HepG2 (cell line): ENCODE data around the gene RNF149. TPM values are rescaled to one million over a fixed set of nuclear protein-coding genes. Genes with fewer than 3 reads are reported as not detected.

ENCODE experiments used
- AKAP8 ChIP-seq: sonication (generic); formaldehyde crosslinking; IDR thresholded peaks from 2 replicates; pipeline ENCODE4 v1.5.1; 2020; ENCODE audit warnings: mild to moderate bottlenecking, missing genetic modification reagents
- KAT2B ChIP-seq: fragments of 150-350 bp; IDR thresholded peaks from 2 replicates; pipeline ENCODE4 v1.6.1; 2014; ENCODE audit warnings: low read depth, low read length, borderline replicate concordance
- LCORL ChIP-seq, 2 experiments: fragments of 450-650 bp in 1 of 2; sonication (generic) in 1 of 2; formaldehyde crosslinking in 1 of 2; IDR thresholded peaks; 2 replicates each; pipeline versions ENCODE4 v1.5.0 to v1.6.1; 2017 to 2020; ENCODE audit warnings: antibody characterized with exemption in 1 of 2, missing genetic modification reagents in 1 of 2
- MAFK ChIP-seq, 2 experiments: IDR thresholded peaks in 1 of 2; conservative IDR thresholded peaks in 1 of 2; 2 replicates each; pipeline ENCODE4 v1.6.1; 2011; ENCODE audit warnings: improper control_type of control experiment in 2 of 2, low read length in 2 of 2
- MEIS2 ChIP-seq: sonication (generic); formaldehyde crosslinking; IDR thresholded peaks from 2 replicates; pipeline ENCODE4 v1.9.0; 2021; ENCODE audit warnings: mild to moderate bottlenecking, missing genetic modification reagents
- MYC ChIP-seq: sonication (generic); formaldehyde crosslinking; IDR thresholded peaks from 2 replicates; pipeline ENCODE4 v1.9.0; 2021; ENCODE audit warnings: missing genetic modification reagents, borderline replicate concordance
- NFE2L1 ChIP-seq: sonication (generic); formaldehyde crosslinking; IDR thresholded peaks from 2 replicates; pipeline ENCODE4 v1.4.0; 2020; ENCODE audit warnings: missing genetic modification reagents, mild to moderate bottlenecking, borderline replicate concordance
- NFIC ChIP-seq: IDR thresholded peaks from 2 replicates; pipeline ENCODE4 v1.6.1; 2012; ENCODE audit warnings: mild to moderate bottlenecking, low read length, inconsistent platforms
- PATZ1 ChIP-seq: sonication (generic); formaldehyde crosslinking; IDR thresholded peaks from 2 replicates; pipeline ENCODE4 v1.4.0; 2020; ENCODE audit warnings: missing genetic modification reagents
- RFX1 ChIP-seq: fragments of 450-650 bp; IDR thresholded peaks from 2 replicates; pipeline ENCODE4 v1.6.1; 2017
- SCMH1 ChIP-seq: sonication (generic); formaldehyde crosslinking; IDR thresholded peaks from 2 replicates; pipeline ENCODE4 v1.9.0; 2021; ENCODE audit warnings: missing genetic modification reagents, mild to moderate bottlenecking, borderline replicate concordance
- SOX6 ChIP-seq, 2 experiments: fragments of 450-650 bp in 1 of 2; sonication (generic) in 1 of 2; formaldehyde crosslinking in 1 of 2; IDR thresholded peaks; 2 replicates each; pipeline versions ENCODE4 v1.4.0 to v1.6.1; 2017 to 2020; ENCODE audit warnings: antibody characterized with exemption in 1 of 2, mild to moderate bottlenecking in 1 of 2, missing genetic modification reagents in 1 of 2
- XBP1 ChIP-seq: sonication (generic); formaldehyde crosslinking; IDR thresholded peaks from 2 replicates; pipeline ENCODE4 v1.5.0; 2020; ENCODE audit warnings: missing genetic modification reagents
- ZNF350 ChIP-seq: sonication (generic); formaldehyde crosslinking; IDR thresholded peaks from 2 replicates; pipeline ENCODE4 v1.4.0; 2020; ENCODE audit warnings: mild to moderate bottlenecking, low read depth, missing genetic modification reagents, borderline replicate concordance
- ZNF44 ChIP-seq: sonication (generic); formaldehyde crosslinking; IDR thresholded peaks from 2 replicates; pipeline ENCODE4 v1.5.1; 2020; ENCODE audit warnings: mild to moderate bottlenecking, missing genetic modification reagents
- ZNF530 ChIP-seq: sonication (generic); formaldehyde crosslinking; IDR thresholded peaks from 2 replicates; pipeline ENCODE4 v1.5.0; 2020; ENCODE audit warnings: low read depth, mild to moderate bottlenecking, missing genetic modification reagents
- ZNF678 ChIP-seq: sonication (generic); formaldehyde crosslinking; IDR thresholded peaks from 2 replicates; pipeline ENCODE4 v1.4.0; 2020; ENCODE audit warnings: mild to moderate bottlenecking, missing genetic modification reagents
- ZNF777 ChIP-seq: sonication (generic); formaldehyde crosslinking; IDR thresholded peaks from 2 replicates; pipeline ENCODE4 v1.4.0; 2020; ENCODE audit warnings: missing genetic modification reagents
- ZNF790 ChIP-seq: sonication (generic); formaldehyde crosslinking; IDR thresholded peaks from 2 replicates; pipeline ENCODE4 v1.8.0; 2022; ENCODE audit warnings: missing genetic modification reagents, mild to moderate bottlenecking, borderline replicate concordance
- polyA plus RNA-seq, 8 experiments: library from polyadenylated mRNA; depleted of rRNA in 3 of 8; stranded (reverse) in 7 of 8; unstranded in 1 of 8; fragments of >200 nt; fragmentation: Illumina TruSeq in 4 of 8; extraction: Trizol in 4 of 8; gene quantifications; 2 replicates each; pipeline versions ENCODE4 v1.2.1 to v1.2.3, GENCODE V29; 2011 to 2016; ENCODE audit warnings: low read depth in 4 of 8, missing spikeins in 1 of 8, mixed read lengths in 1 of 8; ENCODE audit not compliant: insufficient read depth in 1 of 8
- total RNA-seq, 5 experiments: library from RNA; depleted of rRNA; stranded (reverse); fragments of >200 nt; fragmentation: Illumina TruSeq; extraction: Trizol; gene quantifications; 2 replicates each; pipeline ENCODE4 v1.2.3, GENCODE V29; 2016; ENCODE audit warnings: low read depth in 1 of 5
- TF ChIP-seq, protein P1 (sequence below): IDR thresholded peaks from 2 replicates; pipeline ENCODE4 v1.4.0; 2020; ENCODE audit warnings: mild to moderate bottlenecking, missing genetic modification reagents
- TF ChIP-seq, protein P2 (sequence below): IDR thresholded peaks from 2 replicates; pipeline ENCODE4 v1.6.1; 2016
- TF ChIP-seq, protein P3 (sequence below): sonication (generic); formaldehyde crosslinking; IDR thresholded peaks from 2 replicates; pipeline ENCODE4 v1.5.0; 2020; ENCODE audit warnings: missing genetic modification reagents

RNF149 gene
- total and polyA plus RNA-seq, 2 of the 13 experiments (the other 11 are each of a cell fraction or from before 2014, with no cell fraction given), result 87.6 to 109 TPM

DNA sequence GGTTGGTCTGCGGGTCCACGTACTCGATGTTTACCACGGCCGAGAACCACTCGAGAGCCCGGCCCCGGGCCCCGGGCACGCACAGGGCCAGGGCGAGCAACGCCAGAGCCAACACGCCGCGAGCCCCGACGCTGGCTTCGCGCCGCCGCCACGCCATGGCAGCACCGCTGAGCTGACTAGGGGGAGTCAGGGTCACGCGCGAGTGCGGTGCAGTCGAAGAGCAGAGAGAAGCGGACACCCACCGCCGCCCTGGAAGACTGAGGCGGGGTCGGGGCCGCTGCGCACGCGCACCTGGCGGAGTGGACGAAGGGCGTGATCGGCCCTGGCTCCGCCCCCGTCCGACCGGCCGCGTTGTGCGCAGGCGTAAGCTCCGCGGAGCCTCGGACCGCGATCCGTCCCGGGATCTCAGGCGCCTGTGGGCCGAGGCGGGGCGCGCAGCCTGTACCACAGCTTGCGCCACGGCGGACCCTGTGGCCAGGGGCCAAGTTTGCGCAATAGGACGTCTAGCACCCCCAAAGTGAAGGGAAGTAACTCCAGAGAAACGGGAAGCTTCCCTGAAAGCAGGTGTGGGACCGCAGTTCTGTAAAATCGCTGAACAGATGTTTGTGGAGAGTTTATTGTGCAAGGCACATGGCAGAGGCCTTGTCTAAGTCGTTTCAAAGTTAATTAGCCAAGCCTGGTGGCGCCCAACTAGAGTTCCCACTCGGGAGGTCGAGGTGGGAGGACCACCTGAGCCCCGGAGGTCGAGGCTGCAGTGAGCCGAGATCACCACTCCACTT is at the start of gene RNF149 (continued):
- peak; percentile 44; the same call in 1 of the 2 replicates for TF ChIP-seq LCORL (IDR thresholded peaks at IDR 0.05)
- peak; percentile 92 for TF ChIP-seq LCORL (CRISPR knock-in tag; IDR thresholded peaks at IDR 0.05)
- TF ChIP-seq NFIC, result no peak
- no peak for TF ChIP-seq SCMH1
- no peak for TF ChIP-seq ZNF44 (CRISPR knock-in tag)
- TF ChIP-seq ZNF790 (CRISPR knock-in tag), result peak; percentile 39; the same call in 1 of the 2 replicates
- peak; percentile 98 for TF ChIP-seq MYC (CRISPR knock-in tag)
- no peak; the same call in 1 of the 2 replicates for TF ChIP-seq XBP1
- TF ChIP-seq MAFK (conservative IDR thresholded peaks at IDR 0.05 in 1 of 2, IDR thresholded peaks at IDR 0.05 in 1 of 2; ENCODE audit: low read length in 2 of 2), result no peak
- no peak; the same call in 1 of the 2 replicates for TF ChIP-seq AKAP8 (CRISPR knock-in tag)
- peak; percentile 84; the same call in 1 of the 2 replicates for TF ChIP-seq NFE2L1 (CRISPR knock-in tag)
- TF ChIP-seq, protein P1, sequence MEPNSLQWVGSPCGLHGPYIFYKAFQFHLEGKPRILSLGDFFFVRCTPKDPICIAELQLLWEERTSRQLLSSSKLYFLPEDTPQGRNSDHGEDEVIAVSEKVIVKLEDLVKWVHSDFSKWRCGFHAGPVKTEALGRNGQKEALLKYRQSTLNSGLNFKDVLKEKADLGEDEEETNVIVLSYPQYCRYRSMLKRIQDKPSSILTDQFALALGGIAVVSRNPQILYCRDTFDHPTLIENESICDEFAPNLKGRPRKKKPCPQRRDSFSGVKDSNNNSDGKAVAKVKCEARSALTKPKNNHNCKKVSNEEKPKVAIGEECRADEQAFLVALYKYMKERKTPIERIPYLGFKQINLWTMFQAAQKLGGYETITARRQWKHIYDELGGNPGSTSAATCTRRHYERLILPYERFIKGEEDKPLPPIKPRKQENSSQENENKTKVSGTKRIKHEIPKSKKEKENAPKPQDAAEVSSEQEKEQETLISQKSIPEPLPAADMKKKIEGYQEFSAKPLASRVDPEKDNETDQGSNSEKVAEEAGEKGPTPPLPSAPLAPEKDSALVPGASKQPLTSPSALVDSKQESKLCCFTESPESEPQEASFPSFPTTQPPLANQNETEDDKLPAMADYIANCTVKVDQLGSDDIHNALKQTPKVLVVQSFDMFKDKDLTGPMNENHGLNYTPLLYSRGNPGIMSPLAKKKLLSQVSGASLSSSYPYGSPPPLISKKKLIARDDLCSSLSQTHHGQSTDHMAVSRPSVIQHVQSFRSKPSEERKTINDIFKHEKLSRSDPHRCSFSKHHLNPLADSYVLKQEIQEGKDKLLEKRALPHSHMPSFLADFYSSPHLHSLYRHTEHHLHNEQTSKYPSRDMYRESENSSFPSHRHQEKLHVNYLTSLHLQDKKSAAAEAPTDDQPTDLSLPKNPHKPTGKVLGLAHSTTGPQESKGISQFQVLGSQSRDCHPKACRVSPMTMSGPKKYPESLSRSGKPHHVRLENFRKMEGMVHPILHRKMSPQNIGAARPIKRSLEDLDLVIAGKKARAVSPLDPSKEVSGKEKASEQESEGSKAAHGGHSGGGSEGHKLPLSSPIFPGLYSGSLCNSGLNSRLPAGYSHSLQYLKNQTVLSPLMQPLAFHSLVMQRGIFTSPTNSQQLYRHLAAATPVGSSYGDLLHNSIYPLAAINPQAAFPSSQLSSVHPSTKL, result peak; percentile 92
- peak; percentile 93; the same call in 1 of the 2 replicates for TF ChIP-seq ZNF678 (CRISPR knock-in tag)
- TF ChIP-seq RFX1, result no peak
- TF ChIP-seq, protein P2, sequence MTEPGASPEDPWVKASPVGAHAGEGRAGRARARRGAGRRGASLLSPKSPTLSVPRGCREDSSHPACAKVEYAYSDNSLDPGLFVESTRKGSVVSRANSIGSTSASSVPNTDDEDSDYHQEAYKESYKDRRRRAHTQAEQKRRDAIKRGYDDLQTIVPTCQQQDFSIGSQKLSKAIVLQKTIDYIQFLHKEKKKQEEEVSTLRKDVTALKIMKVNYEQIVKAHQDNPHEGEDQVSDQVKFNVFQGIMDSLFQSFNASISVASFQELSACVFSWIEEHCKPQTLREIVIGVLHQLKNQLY, result peak; percentile 73
- TF ChIP-seq ZNF350 (CRISPR knock-in tag), result peak; percentile 99
- no peak for TF ChIP-seq ZNF530 (CRISPR knock-in tag)
- peak; percentile 95 for TF ChIP-seq PATZ1
- peak; percentile 94 for TF ChIP-seq MEIS2
- TF ChIP-seq, protein P3, sequence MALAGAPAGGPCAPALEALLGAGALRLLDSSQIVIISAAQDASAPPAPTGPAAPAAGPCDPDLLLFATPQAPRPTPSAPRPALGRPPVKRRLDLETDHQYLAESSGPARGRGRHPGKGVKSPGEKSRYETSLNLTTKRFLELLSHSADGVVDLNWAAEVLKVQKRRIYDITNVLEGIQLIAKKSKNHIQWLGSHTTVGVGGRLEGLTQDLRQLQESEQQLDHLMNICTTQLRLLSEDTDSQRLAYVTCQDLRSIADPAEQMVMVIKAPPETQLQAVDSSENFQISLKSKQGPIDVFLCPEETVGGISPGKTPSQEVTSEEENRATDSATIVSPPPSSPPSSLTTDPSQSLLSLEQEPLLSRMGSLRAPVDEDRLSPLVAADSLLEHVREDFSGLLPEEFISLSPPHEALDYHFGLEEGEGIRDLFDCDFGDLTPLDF (CRISPR knock-in tag), result peak; percentile 78
- no peak for TF ChIP-seq KAT2B
- TF ChIP-seq ZNF777, result peak; percentile 89
- no peak for TF ChIP-seq SOX6 (IDR thresholded peaks at IDR 0.05)
- TF ChIP-seq SOX6 (CRISPR knock-in tag; IDR thresholded peaks at IDR 0.05), result peak; percentile 95
